Muscle of back (tissue), 13 donors: ENCODE results near the gene MOXD1. TPM values are rescaled to one million over a fixed set of nuclear protein-coding genes. Genes with fewer than 3 reads are reported as not detected.

ENCODE experiments used
- DNase-seq, 3 donors: peaks; one replicate each; pipeline versions ENCODE4 v3.0.0 to v3.0.0-alpha.2; 2013
- long read RNA-seq, 9 donors: transcript quantifications; one replicate each; lab custom pipeline, GENCODE V29; 2026
- polyA plus RNA-seq, 10 donors: library from polyadenylated mRNA; unstranded; fragments of 120-200 nt; gene quantifications; one replicate each; pipeline ENCODE4 v1.2.1, GENCODE V29; 2013; ENCODE audit not compliant: insufficient read length in 10 of 10

Gene MOXD1
- 10 to 100 TPM in 2 of 10 donors, 1 to 10 TPM in 8; 1.9 to 21.7 (median 3.8) TPM for polyA plus RNA-seq
- long read RNA-seq, donor 1, partial matches to known transcripts, result 0 of 2 reads
- long read RNA-seq, donor 1, other reads (novel, unspliced or antisense), result 0 of 2 reads
- long read RNA-seq, donor 2, result 0 reads
- long read RNA-seq, donor 3, result 0 reads
- long read RNA-seq, donor 4, result 0 reads
- long read RNA-seq, donor 5, partial matches to known transcripts, result 0 of 2 reads
- long read RNA-seq, donor 5, other reads (novel, unspliced or antisense), result 0 of 2 reads
- long read RNA-seq, donor 6, result 0 reads
- long read RNA-seq, donor 7, result 0 reads
- long read RNA-seq, donor 8, partial matches to known transcripts, result 0 of 2 reads
- long read RNA-seq, donor 8, other reads (novel, unspliced or antisense), result 0 of 2 reads
- long read RNA-seq, donor 9, result 0 reads

- DNase-seq, result peak in 2 of 3 donors; percentile 28 to 69
Measured at GRCh38 chr6:132400883-132401617, at the start of gene MOXD1. Gene MOXD1, minus strand, starts transcription at chr6:132401475. Its CDS starts 49 bp downstream, at chr6:132401426.

GRCh38 chr6:132446855-132447241 is 45.6 kb upstream of the MOXD1 start:
- no peak for DNase-seq

- DNase-seq, result no peak
Measured at GRCh38 chr6:132446141-132446854, 45.0 kb upstream of the MOXD1 start.

- peak in 1 of 3 donors; percentile 73 for DNase-seq
Measured at GRCh38 chr6:132445201-132445951, 44.1 kb upstream of the MOXD1 start.

- peak in 1 of 3 donors; percentile 33 for DNase-seq
Measured at GRCh38 chr6:132443206-132443605, 41.9 kb upstream of the MOXD1 start.

- no peak for DNase-seq
Measured at GRCh38 chr6:132430110-132430509, 28.8 kb upstream of the MOXD1 start.

GRCh38 chr6:132425176-132425575 is 23.9 kb upstream of the MOXD1 start:
- no peak for DNase-seq

- no peak for DNase-seq
Measured at GRCh38 chr6:132423839-132424238, 22.6 kb upstream of the MOXD1 start.

GRCh38 chr6:132418235-132418965 is 17.1 kb upstream of the MOXD1 start:
- DNase-seq, result no peak

- no peak for DNase-seq
Measured at GRCh38 chr6:132414761-132415160, 13.5 kb upstream of the MOXD1 start.

- no peak for DNase-seq
Measured at GRCh38 chr6:132414322-132414721, 13.0 kb upstream of the MOXD1 start.

- DNase-seq, result no peak
Measured at GRCh38 chr6:132413499-132413802, 12.2 kb upstream of the MOXD1 start.

- no peak for DNase-seq
Measured at GRCh38 chr6:132412656-132413498, 11.6 kb upstream of the MOXD1 start.

- DNase-seq, result no peak
Measured at GRCh38 chr6:132411296-132411695, 10.0 kb upstream of the MOXD1 start.

GRCh38 chr6:132410830-132411229 is 9.6 kb upstream of the MOXD1 start:
- DNase-seq, result no peak

GRCh38 chr6:132405143-132405915 is 4.1 kb upstream of the MOXD1 start:
- DNase-seq, result no peak

GRCh38 chr6:132404736-132405135 is 3.5 kb upstream of the MOXD1 start:
- DNase-seq, result no peak

- DNase-seq, result no peak
Measured at GRCh38 chr6:132404330-132404729, 3.1 kb upstream of the MOXD1 start.

GRCh38 chr6:132401618-132402285 is 477 bp upstream of the MOXD1 start:
- peak in 1 of 3 donors; percentile 64 for DNase-seq
